NCI-H2107 treated with DMSO at 0.1 percent for 48 hours (cell line): Measurements from ENCODE around the gene GIPC1.
A peak's percentile ranks its signal among the peaks of the same experiment; 100 is the strongest.

Source experiments
- DNase-seq: peaks from one replicate; lab custom pipeline; 2025; ENCODE audit not compliant: unreplicated experiment; lab: John Stamatoyannopoulos, UW

Gene GIPC1

DNA sequence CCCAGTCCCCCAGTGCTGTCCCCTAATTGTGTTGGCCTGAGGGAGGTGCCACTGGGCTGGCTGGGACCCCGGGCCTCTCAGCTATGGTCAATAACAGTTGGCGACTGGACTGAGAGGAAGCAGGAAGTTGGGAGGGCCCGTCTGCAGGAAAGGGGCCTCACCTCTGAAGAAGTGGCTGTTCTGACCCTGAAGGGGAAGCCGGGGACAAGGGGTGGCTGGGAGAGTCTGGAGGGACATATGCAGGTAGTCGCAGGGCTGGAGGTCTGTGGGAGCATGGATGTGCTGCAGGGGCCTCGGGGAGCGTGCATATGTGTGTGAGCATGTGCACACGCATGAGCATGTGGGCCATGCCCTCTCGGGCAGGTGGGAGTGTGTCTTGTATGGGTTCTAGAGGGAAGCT lies 56.9 kb downstream of the GIPC1 start:
- no peak for DNase-seq

DNA sequence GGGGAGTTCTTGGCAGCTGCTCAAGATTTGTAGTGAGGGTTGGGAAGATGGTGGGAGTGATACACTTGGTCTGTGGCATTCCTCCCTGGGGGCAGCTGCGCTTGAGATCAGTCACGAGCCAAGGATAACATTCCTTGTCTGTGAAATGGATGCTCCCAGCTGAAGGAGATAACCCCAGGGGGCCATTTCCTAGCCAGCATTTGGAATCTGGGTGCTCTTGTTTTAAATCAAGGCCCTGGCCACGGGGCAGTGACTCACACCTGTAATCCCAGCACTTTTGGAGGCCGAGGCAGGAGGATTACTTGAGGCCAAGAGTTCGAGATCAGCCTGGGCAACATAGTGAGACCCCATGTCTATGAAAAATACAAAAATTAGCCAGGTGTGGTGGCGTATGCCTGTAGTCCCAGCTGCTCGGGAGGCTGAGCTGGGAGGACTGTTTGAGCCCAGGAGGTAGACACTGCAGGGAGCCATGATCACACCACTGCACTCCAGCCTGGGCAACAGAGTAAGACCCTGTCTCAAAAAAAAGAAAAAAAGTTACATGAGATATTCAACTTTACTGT lies 58.3 kb downstream of the GIPC1 start:
- DNase-seq: no peak

DNA sequence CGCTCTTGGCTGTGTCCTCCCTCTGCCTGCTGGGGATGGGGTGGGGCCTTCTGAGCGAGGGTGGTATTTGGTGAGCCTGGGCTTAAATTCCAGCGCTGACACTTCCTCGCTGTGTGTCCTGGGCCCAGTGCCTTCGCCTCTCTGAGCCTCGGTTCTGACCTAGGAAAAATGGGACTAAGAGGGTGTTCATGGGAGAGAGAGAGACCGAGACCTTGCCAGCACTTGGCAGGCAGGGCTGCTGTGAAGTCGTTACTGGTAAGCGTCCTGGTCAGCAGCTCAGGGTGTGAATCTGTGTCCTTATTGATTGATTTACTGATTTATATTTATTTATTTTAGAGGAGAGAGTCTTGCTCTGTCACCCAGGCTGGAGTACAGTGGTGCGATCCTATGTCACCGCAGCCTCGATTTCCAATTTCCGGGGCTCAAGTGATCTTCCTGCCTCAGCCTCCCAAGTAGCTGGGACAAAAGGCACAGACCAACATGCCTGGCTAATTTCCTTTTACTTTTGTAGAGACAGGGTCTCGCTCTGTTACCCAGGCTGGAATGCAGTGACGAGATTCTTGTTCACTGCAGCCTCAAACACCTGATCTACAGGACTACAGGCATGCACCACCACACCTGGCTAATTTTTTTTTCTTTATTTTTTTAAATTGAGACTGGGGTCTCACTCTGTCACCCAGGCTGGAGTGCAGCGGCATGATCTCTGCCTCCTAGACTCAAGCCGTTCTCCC lies 60.4 kb downstream of the GIPC1 start:
- DNase-seq: no peak

DNA sequence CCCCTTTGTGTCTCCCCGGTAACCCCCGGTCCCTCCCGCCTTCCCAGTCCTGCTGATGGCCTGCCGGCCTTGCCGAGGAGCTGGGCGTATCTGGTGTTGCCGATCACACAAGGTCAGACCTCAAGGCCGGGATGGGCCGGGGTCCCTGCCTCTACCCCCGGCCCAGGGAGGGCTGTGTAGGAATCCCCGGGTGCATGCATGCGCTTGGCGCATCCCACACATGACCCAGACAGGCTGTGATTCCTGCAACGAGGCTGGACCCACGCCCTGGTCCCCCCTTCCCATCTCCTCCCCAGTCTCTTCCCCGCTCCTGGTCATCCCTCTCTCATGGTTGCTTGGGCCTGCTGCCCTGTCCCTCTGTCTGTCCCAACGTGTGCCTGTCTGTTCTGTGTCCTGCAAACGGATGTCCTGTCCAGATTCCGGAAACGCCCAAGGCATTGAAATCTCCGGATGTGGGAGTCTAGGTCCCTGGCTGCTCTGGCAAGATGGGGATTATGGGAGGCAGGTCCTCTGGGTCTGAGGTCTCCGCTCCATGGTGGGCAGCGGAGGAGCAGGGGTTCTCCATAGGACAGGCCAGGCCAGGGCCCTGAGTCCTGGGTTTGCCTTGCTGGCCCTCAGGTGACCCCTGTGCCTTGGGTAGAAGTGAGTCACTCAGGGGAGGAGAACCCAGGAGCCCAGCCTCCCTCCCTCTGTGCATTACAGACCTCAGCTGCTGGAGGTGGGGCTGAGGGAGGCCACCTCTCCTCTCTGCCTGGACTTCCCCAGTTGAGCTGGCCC lies 61.2 kb downstream of the GIPC1 start:
- no peak for DNase-seq

DNA sequence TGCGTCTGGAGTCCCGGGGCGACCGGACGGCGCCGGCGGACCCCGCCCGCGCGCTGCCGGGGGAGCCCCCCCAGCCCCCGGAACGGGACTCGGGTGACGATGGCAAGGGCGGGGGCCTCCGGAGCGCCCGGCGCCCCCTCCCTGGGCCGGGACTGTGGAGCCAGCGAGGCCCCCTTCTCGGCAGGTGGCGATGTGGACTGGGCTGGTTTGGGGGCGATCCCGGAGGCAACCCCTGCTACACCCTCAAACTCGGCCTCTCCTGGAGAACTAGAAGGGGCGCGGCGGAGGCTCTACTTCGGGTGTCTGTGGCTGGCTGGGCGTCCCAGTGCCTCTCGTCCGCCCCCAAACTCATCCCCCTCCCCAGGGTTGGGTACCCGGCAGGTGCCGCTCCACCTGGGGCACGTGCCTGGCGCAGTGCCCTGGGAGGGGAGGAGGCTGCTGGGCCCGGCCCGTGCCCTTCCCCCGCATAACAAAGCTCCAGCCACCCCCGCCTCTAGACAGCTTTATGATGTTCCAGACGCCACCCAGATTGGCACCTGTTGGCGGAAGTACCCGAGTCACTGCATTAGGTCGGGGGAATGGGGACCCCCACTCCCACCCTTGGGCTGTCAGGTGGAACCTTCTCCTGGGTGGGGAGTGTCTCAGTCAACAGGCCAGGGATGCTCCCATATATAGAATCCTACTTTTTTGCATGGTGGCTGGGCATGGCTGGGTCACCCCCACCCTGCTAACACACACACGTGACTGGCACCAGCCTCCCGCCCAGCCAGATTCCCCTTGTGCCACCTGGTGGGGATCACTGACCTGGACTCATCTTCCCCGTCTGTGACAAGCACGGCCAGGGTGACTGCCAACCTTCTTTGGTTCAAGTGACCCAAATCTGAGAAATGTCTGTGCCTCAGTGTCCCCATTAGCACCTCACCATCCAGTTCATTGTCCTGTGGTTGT lies 62.1 kb downstream of the GIPC1 start:
- peak; percentile 62 for DNase-seq

DNA sequence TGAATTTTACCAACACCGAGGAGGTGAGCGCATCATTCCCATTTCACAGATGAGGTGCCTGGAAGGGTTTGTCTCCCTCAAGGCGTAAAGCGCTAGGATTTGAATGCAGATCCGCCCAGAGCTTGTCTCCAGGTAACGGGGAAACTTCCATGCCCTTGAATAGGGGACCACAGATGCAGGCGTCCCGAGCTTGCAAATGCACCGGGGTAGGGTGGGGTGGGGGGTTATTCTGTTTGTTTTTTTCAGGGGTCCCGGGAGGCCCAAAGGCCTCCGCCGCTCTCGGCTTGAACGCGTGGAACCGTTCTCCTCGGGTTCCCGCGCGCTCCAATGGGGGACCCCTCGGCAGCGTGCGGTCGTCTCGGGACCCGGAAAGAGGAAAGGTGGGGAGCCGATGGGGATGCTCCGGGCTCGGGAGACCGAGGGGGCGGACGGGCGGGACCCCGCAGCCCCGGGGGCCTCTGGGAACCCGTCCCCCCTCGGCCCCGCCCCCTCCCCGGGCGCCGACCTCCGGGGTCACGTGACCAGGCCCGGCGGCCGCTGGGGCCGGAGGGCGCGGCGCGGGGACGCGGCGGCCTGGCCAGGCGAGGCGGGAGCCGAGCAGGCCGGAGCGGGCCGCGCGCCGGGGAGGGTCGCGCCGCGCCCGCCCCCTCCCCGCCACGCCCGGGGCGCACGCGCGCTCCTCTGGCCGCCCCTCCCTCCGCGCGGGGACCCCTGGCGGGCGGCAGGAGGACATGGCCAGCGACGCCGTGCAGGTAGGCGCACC lies 63.0 kb downstream of the GIPC1 start, which contains the start of gene PKN1:
TSS of gene PKN1 (plus strand) at position 516 of the 763 bp plus-strand sequence. CDS start at position 732, 216 bp downstream.
- no peak for DNase-seq

DNA sequence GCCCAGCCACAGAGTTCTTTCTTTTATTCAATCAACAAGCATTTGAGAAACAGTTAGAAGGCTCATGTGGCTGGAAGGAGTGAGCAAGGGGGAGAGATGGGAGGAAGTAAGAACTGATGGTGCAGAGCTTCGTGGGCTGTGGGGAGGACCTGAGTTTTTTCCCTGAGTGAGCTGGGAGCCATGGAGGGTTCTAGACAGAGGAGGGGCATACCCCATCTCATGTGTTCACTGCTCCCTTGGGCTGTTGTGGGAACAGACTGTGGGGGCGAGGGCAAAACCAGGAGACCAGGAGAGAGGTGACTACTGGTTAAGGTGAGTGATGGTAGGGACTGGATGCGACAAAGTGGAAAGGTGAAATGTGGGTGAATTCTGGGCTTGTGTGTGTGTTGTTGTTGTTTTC lies 65.2 kb downstream of the GIPC1 start:
- no peak for DNase-seq

DNA sequence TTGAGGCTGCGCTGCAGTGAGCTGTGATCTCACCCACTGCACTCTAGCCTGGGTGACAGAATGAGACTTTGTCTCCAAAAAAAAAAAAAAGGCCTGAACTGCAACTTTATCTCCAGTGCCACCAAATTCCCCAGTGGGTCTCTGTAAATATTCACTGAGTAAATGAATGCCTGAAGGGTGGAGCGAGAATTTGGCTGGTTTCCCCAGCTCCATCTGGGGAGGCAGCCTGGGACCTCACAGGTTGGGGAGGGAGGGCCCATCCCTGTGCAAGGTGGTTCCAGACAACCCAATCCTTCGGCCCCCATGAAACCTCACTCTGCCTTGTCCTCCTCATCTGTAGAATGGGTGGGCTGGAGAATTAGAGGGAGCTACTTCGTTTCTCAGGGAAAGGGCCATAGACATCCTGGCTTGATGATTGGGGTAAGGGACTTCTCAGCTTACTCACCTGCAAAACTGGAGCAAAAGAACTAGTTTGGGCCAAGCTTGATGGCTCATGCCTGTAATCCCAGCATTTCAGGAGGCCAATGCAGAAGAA lies 67.0 kb downstream of the GIPC1 start:
- DNase-seq: no peak
